Measurements from ENCODE around the gene OSBPL9.
"Not testable (repeated sequence)": the region's sequence is repeated elsewhere in the genome, so short reads cannot be mapped to it uniquely, and the experiment has no call there.

OSBPL9 gene

DNA sequence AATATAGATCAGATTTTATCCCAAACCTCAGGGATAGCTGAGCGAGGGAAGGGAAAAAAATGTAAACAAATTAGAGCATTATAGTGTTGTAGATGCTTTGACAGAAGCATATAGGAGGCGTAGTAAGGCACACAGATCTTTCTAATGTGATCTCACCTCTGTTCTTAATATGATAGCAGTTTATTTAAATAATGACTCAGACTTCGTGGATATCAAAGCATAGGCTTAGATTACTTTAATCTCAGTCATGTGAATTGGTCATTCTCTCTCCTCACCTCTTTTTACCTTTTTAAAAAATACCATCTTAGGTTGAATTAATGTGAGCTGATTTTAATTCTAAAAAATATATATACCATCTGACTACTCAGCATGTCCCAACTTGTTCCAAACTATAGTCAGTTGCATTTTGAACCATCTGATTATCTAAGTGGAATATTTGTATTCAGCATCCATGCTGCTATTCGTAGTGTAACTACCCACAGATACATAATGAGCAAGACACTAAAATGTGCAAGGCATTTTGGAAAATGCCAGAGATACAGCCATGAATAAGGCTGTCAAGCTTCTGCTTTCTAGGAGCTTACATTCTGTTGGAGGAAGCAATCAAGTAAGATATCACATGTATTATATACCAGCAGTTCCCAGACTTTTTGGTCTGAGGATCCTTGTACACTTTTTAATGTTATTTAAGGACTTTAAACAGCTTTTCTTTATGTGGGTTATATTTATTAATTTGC lies 76.7 kb downstream of the OSBPL9 start:
- DNase-seq = no peak
- in situ Hi-C loops (cut with HindIII; ENCODE audit: low pct_ligation_motif_present, low sequenced_read_pairs) = no loop called here

DNA sequence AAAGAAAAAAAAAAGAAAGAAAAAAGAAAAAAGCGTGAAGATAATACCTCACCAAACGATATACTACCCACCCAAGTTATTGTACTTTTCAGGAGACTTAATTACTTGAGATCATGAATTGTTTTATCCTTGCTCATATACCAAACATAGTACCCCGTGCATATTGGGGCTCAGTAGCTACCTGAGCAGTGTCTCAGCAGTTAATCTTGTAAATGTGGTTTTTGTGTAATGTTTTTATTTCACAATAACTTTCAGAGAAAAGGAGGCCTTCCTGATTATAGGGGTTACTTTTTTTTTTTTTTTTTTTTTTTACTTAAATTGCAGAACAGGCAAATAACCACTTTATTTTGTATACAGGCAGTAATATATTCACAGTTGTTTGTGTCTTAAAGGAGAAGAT lies 80.3 kb downstream of the OSBPL9 start:
- DNase-seq = no peak
- H3K36me3 ChIP-seq (replicated peaks) = no peaks in the 10 kb centered on the region
- TF ChIP-seq, protein P1, sequence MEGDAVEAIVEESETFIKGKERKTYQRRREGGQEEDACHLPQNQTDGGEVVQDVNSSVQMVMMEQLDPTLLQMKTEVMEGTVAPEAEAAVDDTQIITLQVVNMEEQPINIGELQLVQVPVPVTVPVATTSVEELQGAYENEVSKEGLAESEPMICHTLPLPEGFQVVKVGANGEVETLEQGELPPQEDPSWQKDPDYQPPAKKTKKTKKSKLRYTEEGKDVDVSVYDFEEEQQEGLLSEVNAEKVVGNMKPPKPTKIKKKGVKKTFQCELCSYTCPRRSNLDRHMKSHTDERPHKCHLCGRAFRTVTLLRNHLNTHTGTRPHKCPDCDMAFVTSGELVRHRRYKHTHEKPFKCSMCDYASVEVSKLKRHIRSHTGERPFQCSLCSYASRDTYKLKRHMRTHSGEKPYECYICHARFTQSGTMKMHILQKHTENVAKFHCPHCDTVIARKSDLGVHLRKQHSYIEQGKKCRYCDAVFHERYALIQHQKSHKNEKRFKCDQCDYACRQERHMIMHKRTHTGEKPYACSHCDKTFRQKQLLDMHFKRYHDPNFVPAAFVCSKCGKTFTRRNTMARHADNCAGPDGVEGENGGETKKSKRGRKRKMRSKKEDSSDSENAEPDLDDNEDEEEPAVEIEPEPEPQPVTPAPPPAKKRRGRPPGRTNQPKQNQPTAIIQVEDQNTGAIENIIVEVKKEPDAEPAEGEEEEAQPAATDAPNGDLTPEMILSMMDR (IDR thresholded peaks at IDR 0.05; ENCODE audit: low read depth, low read length, missing control alignments) = no peak
- H3K4me3 ChIP-seq (ENCODE audit: low read depth, low read length) = no peak overlapping the region
- in situ Hi-C loops (cut with HindIII; ENCODE audit: low pct_ligation_motif_present, low sequenced_read_pairs) = no loop called here
- no peak overlapping the region for H3K27ac ChIP-seq
- no peaks in the 10 kb centered on the region for H3K27me3 ChIP-seq (replicated peaks)

More for the DNA sequence above, 76.7 kb downstream of the OSBPL9 start:
- no peak overlapping the region for H3K27ac ChIP-seq
- TF ChIP-seq, protein P1 (IDR thresholded peaks at IDR 0.05; ENCODE audit: low read depth, low read length, missing control alignments) = no peak
- no peak overlapping the region for H3K4me3 ChIP-seq (ENCODE audit: low read depth, low read length)
- H3K36me3 ChIP-seq (replicated peaks) = no peaks in the 10 kb centered on the region
- H3K27me3 ChIP-seq (replicated peaks) = no peaks in the 10 kb centered on the region

DNA sequence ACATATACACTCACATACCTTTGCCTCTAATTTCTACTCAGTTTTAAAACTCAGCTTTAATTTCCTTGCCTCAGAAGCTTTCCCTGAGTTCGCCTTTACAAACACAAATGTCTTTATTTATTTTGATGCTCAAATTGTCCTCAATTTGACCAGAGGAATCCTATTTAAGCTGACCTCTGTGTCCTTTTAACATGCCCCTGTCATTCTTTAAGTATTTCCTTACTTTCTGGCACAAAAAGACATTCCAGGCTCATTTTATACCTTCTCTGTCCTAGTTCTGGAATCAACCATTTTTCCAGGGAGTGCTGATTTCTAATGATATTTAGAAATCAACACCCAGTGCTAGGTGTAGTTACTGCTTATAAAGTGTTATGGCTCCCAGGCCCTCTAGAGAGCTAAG lies 82.5 kb downstream of the OSBPL9 start:
- no peak overlapping the region for H3K27ac ChIP-seq
- TF ChIP-seq, protein P1 (IDR thresholded peaks at IDR 0.05; ENCODE audit: low read depth, low read length, missing control alignments) = no peak
- in situ Hi-C loops (cut with HindIII; ENCODE audit: low pct_ligation_motif_present, low sequenced_read_pairs) = no loop called here

DNA sequence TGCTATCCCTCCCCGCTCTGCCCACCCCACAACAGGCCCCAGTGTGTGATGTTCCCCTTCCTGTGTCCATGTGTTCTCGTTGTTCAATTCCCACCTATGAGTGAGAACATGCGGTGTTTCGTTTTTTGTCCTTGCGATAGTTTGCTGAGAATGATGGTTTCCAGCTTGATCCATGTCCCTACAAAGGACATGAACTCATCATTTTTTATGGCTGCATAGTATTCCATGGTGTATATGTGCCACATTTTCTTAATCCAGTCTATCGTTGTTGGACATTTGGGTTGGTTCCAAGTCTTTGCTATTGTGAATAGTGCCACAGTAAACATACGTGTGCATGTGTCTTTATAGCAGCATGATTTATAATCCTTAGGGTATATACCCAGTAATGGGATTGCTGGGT lies 84.9 kb downstream of the OSBPL9 start:
- H3K36me3 ChIP-seq (replicated peaks); DNase-seq; in situ Hi-C loops (cut with HindIII; ENCODE audit: low pct_ligation_motif_present, low sequenced_read_pairs): not testable (repeated sequence)

More for the DNA sequence above, 82.5 kb downstream of the OSBPL9 start:
- Histone ChIP-seq H3K27me3 (replicated peaks) (no peaks in the 10 kb centered on the region), H3K4me3 (ENCODE audit: low read depth, low read length) (no peak overlapping the region), H3K36me3 (replicated peaks) (no peaks in the 10 kb centered on the region)
- no peak for DNase-seq

DNA sequence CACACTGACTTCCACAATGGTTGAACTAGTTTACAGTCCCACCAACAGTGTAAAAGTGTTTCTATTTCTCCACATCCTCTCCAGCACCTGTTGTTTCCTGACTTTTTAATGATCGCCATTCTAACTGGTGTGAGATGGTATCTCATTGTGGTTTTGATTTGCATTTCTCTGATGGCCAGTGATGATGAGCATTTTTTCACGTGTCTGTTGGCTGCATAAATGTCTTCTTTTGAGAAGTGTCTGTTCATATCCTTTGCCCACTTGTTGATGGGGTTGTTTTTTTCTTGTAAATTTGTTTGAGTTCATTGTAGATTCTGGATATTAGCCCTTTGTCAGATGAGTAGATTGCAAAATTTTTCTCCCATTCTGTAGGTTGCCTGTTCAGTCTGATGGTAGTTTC lies 85.3 kb downstream of the OSBPL9 start:
- DNase-seq; in situ Hi-C loops (cut with HindIII; ENCODE audit: low pct_ligation_motif_present, low sequenced_read_pairs); H3K4me3 ChIP-seq (ENCODE audit: low read depth, low read length): not testable (repeated sequence)

More for the DNA sequence above, 84.9 kb downstream of the OSBPL9 start:
- not testable (repeated sequence) for H3K4me3 ChIP-seq (ENCODE audit: low read depth, low read length); H3K27ac ChIP-seq; H3K27me3 ChIP-seq (replicated peaks)

DNA sequence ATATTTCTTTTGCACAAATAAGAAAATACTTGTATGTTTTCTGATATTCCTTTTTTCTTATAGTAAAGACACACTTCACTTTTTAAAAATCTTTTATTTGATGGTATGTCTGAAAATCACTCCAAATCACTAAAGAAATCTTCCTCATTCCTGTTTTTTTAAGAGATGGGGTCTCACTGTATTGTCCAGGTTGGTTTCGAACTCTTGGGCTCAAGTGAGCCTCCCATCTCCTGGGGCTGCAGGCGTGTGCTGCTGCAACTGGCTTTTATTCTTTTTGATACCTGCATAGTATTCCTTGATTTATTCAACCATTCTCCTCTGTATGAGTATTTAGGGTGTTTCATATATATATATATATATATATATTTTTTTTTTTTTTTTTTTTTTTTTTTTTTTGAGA lies 88.1 kb downstream of the OSBPL9 start:
- no peak for DNase-seq
- TF ChIP-seq, protein P1 (IDR thresholded peaks at IDR 0.05; ENCODE audit: low read depth, low read length, missing control alignments) = no peak

More for the DNA sequence above, 85.3 kb downstream of the OSBPL9 start:
- H3K27me3 ChIP-seq (replicated peaks); H3K27ac ChIP-seq; H3K36me3 ChIP-seq (replicated peaks): not testable (repeated sequence)

More for the DNA sequence above, 88.1 kb downstream of the OSBPL9 start:
- H3K36me3 ChIP-seq (replicated peaks) = no peaks in the 10 kb centered on the region
- no peak overlapping the region for H3K4me3 ChIP-seq (ENCODE audit: low read depth, low read length)
- in situ Hi-C loops (cut with HindIII; ENCODE audit: low pct_ligation_motif_present, low sequenced_read_pairs) = no loop called here
- H3K27ac ChIP-seq = no peak overlapping the region
- no peaks in the 10 kb centered on the region for H3K27me3 ChIP-seq (replicated peaks)
